Measurements from ENCODE around the gene SERPINB4.
"Not testable (repeated sequence)": the region's sequence is repeated elsewhere in the genome, so short reads cannot be mapped to it uniquely, and the experiment has no call there.

Gene SERPINB4

DNA sequence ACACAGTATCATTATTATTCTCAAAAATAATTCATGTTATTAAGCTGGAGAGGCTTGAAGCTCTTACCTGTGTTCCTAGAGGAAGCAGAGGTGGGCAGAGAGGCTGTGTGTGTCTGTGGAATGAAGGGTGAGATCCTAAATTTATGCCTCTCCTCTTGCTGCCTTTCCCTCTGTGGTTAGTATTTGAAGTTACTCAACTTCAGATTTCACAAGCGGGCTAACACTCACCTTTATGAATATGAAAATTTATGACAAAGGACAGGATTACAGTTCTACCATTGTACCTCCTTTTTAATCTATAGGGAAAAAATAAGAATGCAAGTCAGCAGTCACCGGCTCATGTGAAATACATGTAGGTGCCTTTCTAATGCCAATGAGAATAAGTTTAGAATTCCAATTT lies at the start of gene SERPINB4:
TSS of gene SERPINB4 (minus strand) at position 115 of the 400 bp plus-strand sequence. CDS start 679 bp downstream, outside the sequence.
- not testable (repeated sequence) for DNase-seq

DNA sequence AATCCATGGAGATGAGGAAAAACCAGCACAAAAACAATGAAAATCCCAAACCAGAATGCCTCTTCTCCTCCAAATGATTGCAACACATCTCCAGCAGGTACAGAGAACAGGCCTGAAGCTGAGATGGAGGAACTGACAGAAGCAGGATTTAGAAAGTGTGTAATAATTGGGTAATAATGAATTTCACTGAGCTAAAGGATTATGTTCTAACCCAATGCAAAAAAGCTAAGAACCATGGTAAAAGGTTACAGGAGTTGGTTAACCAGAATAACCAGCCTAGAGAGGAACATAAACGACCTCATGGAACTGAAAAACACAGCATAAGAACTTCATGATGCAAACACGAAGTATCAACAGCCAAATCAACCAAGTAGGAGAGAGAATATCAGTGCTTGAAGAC lies 45.0 kb upstream of the SERPINB4 start:
- DNase-seq = no peak

- DNase-seq = no peak
Measured at GRCh38 chr18:63686871-63687270, 42.8 kb upstream of the SERPINB4 start.

DNA sequence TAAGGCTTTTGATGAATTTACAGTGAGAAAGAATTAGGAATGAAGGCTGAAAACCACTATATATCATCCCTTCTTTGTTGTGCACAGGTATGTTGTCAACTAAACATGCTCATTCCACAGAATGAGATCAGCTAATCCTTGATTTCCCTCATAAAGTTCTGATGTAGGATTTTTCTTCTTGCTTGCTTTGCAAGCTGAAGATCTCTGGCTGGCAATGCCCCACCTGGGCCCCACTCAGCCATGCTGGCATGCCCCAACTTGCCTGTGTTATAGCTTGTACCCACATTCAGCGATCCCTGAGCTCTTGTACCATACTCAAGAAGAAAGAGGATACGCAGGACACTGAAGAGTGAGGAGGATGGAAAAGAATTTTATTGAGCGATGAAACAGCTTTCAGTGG lies 40.7 kb upstream of the SERPINB4 start:
- DNase-seq = no peak

DNA sequence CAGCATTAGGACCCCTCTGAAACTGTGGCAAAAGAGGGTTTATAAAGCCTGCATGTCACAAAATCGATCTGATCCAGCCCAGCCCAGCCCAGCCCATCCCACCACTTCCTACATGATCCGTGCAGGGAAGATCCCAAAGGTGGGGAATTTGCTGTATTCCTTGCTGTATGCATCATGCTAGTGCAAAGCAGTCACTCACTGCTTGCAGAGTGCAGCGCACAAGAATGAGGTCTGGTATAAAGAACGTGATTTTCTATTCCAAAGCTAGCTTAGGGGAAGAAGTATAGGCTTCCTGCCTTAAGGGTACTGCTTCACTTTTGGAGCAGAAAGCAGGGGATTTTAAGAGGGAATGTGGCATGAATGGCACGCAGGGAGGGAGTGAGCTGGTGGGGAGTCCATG lies 39.8 kb upstream of the SERPINB4 start:
- no peak for DNase-seq

GRCh38 chr18:63683152-63683551 lies 39.1 kb upstream of the SERPINB4 start:
- no peak for DNase-seq

GRCh38 chr18:63681449-63682340 lies 37.6 kb upstream of the SERPINB4 start:
- DNase-seq = no peak

DNA sequence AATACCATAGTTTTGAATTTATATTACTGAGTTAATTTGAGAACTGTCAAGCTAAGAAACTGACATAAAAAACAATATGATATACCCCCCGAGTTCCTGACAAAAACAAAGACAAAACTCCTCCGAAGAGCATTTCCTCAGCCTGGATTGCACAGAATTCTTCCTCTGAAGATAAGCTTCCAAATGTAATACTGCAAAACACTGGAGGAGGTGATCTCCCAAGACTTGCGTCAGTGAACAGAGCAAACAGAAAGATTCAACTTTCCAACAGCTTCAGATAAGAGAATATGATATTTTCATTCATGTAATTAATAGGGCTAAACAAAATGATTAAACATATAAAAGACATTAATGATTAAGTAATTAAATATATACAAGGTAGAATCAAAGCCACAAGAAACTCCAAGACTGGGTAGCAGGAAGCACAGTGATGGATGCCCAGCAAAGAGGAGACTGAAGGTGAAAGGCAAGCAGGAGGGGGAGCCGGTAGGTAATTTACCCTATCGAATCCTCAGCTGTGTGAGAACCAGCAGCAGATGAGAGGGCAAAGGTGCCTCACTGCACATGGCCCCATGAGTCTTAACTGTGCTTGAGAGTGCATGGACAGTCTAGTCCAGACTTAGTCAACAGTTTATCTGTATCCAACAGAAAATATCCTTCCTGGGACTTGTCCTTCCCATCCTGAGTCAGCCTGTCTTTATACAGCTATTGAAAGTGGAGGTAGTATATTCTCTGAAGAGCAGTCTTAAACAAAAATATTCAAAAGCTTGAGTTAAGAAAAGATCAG lies 36.0 kb upstream of the SERPINB4 start:
- DNase-seq = no peak

DNA sequence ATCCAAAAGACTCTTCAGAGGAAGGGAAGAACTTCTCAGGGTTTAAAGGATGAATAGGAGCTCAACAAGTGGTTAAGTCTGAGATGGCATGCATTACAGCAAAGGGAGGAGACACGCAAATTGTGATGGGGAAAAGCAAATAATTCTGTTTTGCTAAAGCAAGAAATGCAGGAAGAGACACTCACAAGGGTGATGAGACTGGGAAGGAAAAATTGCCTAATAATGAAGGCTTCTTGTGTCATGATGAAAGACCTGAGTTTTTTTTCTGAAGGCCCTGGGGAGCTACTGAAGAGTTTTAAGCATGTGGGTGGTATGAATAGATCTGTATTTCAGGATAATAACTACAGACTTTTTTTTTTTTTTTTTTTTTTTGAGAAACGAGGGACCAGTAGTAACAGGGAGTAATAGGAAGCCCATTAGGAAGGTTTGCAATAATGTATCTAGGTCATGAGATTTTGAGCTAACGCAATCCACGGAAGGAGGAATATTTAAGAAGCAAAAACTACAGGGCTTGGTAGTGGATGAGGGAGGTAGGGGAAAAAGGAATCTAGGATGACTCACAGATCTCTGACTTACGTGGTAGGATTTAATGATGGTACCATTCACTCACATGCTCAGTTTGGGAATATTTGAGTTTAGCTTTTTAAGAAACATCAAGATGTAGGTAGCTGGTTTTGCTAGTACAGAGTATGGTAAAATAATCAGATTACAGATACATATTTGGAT lies 33.6 kb upstream of the SERPINB4 start:
- no peak for DNase-seq

- DNase-seq = no peak
Measured at GRCh38 chr18:63676526-63677323, 32.7 kb upstream of the SERPINB4 start.

- no peak for DNase-seq
Measured at GRCh38 chr18:63664571-63664970, 20.5 kb upstream of the SERPINB4 start.

- DNase-seq = not testable (repeated sequence)
Measured at GRCh38 chr18:63661750-63662149, 17.7 kb upstream of the SERPINB4 start, which contains the start of gene SERPINB3. Gene SERPINB3 (minus strand): TSS chr18:63661893. CDS start chr18:63661216, 677 bp downstream.

DNA sequence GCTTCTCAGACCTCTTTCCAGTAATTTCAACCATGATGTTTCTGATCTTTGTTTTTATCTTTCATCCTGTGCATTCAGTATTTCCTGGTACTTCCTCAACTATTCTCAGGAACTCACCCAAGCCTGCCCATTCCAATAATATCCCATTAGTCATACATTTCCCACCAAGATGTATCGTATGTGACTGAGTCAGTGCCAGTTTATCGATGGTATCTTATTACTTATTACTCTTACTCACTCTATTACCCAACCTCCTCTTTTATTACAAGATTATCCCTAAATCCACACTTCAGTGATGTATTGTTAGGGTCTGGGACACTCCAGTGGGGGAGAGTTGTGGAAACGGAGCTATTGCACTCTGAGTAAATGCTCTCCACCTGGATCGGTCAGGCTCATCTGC lies 14.9 kb upstream of the SERPINB4 start:
- DNase-seq = not testable (repeated sequence)

- DNase-seq = not testable (repeated sequence)
Measured at GRCh38 chr18:63650271-63650670, 6.2 kb upstream of the SERPINB4 start.

GRCh38 chr18:63648241-63648640 lies 4.2 kb upstream of the SERPINB4 start:
- no peak for DNase-seq

DNA sequence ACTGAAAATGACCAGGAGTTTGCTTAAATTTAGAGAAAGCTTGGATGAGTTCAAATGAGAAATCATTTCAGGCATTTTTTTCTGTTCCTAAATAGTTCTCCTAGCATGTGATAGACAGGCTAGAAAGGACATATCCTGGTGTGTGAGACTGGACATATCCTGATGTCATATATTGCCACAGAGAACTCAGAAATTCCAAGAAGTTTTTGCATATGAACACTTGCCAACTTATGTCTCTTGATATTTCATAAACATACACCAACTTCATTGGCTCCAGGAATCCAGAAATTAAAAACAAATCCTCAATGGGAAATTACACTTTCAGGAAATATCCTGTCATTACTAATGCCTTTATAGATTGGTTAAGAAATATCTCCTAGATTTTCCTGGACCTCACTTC lies 2.9 kb upstream of the SERPINB4 start:
- DNase-seq = no peak

DNA sequence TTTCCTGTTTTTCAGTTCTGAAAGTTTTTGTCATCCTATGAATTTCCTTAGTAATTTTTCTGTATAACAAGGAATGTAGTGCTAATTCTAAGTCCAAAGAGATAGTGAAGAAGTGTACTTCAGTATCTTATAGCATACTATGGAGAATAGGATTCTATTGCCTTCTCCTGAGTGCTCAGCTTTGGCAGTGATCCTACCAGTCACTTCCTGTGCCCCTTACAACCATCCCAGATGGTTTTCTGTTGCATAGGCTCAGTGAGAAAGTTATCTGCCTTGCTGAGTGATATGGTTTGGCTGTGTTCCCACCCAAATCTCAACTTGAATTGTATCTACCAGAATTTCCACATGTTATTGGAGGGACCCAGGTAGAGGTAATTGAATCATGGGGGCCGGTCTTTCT lies 638 bp upstream of the SERPINB4 start:
- not testable (repeated sequence) for DNase-seq

DNA sequence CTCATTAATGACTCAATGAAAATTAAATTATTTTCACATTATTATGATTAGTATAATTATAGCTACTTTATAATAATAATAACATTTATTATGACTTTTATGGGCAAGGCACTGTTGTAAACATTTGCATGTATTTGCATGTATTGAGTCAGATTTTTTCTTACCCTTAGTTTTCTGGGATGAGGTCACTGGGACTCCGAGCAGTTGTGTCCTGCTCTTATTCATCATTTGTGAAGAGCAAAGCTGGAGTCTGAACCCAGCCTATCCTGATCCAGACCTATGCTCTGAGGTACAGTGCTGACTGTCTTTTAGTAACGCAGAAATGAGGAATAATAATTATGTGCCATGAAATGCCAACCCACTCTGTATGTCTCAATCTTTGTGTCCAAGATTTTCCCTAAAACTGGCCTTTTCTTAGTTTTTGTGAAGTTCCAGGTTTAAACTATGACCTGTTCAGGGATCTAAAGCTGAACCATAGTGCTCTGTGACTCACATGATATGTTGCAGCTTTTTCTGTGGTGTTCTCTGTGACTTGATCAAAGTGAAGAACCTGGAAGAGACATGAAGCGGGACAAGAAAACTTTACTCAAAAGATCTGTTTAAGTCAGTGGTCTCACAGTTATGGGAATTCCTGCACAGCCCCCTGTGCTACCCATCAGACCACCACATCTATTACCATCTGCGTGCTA lies 1.2 kb downstream of the SERPINB4 start:
- DNase-seq = not testable (repeated sequence)

DNA sequence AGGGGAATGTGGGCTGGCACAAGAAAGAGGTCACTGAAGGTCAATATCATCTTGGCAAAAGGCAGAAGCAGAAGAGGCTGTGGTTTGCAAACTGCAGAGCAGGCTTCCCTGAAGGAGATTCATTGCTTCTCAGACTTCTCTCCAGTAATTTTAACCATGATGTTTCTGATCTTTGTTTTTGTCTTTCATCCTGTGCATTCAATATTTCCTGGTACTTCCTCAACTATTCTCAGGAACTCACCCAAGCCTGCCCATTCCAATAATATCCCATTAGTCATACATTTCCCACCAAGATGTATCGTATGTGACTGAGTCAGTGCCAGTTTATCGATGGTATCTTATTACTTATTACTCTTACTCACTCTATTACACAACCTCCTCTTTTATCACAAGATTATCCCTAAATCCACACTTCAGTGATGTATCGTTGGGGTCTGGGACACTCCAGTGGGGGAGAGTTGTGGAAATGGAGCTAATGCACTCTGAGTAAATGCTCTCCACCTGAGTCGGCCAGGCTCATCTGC lies 2.8 kb downstream of the SERPINB4 start:
- not testable (repeated sequence) for DNase-seq

GRCh38 chr18:63637703-63638102 lies 6.4 kb downstream of the SERPINB4 start:
- DNase-seq = no peak

GRCh38 chr18:63627819-63628218 lies 16.2 kb downstream of the SERPINB4 start:
- no peak for DNase-seq
